Measurements from ENCODE around the gene MICAL2.

MICAL2 gene

DNA sequence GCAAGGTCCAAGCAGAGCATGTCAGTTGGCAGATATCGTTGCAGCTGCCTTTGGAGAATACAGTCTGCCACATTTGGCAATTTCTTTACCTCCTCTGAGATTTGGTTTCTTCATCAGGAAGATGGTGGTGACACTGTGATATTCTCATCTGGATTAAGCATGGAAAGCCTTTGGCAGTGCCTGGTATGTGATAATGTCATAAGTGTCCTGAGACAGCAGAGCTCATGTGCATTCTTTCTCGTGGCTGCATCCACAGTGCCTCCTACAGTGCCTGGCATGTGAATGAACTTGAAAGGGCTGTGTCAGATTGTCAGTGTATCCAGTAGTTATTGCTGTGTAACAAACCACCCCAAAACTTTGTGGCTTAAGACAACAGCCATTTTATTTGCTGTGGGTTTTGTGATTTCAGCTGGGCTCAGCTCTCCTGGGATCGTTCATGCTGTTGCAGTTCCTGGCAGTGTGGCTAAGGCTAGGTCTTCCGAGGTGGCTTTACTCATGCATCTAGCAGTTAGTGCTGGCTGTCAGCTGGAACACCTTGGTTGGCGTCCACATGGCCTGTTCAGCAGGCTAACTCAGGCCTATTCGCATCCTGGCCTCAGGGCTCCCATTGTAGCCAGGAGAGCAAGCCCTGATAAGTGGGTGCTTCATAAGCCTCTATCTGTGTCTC lies 35.7 kb upstream of the MICAL2 start:
- no peak for TF ChIP-seq TAF1 (IDR thresholded peaks at IDR 0.05; ENCODE audit: borderline replicate concordance, insufficient read depth, low read length)

DNA sequence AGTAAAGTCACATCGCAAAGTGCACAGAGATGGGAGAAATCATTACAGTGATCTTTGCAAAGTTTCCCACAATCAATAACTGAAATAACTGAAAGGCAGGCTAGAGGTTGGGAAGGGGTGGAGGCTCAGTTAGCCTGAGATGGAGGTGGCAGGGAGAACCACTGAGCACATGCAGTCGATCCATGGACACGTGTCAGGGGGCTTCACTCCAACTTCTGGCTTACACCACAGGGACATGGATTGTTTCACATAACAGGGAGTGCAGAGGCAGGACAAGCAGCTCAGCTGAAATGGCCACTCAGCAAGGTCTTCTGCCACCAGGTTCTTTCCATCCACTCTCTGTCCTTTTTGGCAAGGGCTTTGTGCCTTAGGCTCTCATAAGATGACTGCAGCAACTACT lies 35.1 kb upstream of the MICAL2 start:
- no peak for TF ChIP-seq FOXP2 (optimal IDR thresholded peaks at IDR 0.05; ENCODE audit: borderline replicate concordance, extremely low read depth, extremely low read length, insufficient read depth)
- no peak for TF ChIP-seq REST (IDR thresholded peaks at IDR 0.05; ENCODE audit: insufficient read depth in 1 of 2, low read depth in 2 of 2, low read length in 2 of 2)
- TF ChIP-seq TAF1 (IDR thresholded peaks at IDR 0.05; ENCODE audit: borderline replicate concordance, insufficient read depth, low read length): no peak
- no peak for TF ChIP-seq POLR2AphosphoS5 (IDR thresholded peaks at IDR 0.05; ENCODE audit: low read depth, low read length)
- no peak for TF ChIP-seq SIN3A (IDR thresholded peaks at IDR 0.05; ENCODE audit: borderline replicate concordance, insufficient read depth, low read length)

- no peak for TF ChIP-seq SIN3A (IDR thresholded peaks at IDR 0.05; ENCODE audit: borderline replicate concordance, insufficient read depth, low read length)
- no peak for TF ChIP-seq TAF1 (IDR thresholded peaks at IDR 0.05; ENCODE audit: borderline replicate concordance, insufficient read depth, low read length)
- TF ChIP-seq FOXP2 (optimal IDR thresholded peaks at IDR 0.05; ENCODE audit: borderline replicate concordance, extremely low read depth, extremely low read length, insufficient read depth): no peak
Measured at GRCh38 chr11:12075822-12076821, 34.3 kb upstream of the MICAL2 start.

DNA sequence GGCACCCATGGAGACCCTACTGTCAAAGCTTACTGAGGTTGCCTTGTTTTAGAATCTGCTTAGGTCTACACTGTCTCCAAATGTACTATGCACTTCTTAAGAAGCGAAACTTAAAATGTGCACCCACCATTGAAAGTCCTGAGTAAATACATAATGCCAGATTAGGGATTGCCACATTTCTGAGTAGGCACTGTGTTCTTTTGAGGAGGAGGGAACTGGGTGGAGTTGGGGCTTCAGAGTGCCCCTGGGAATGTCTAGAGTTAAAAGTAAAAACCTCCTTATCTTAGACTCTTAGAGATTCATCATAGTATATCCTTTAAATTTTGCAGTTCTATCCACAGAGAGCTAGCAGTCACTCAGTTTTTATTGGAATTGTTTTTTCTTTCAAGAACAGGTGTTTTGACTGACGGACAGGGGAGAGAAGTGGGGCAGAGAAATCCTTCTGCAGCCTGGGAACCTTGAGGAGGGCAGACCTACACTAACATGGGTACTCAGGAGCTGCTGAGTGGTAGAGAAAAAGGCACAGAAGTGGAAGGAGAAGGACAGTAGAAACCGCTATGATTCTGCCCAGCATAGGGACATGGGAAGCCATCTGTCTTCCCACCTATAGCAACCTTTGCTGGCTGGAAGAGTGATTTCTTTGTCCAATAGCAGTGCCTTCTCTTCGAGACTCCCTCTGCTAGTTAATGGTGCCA lies 33.4 kb upstream of the MICAL2 start:
- TF ChIP-seq TAF1 (IDR thresholded peaks at IDR 0.05; ENCODE audit: borderline replicate concordance, insufficient read depth, low read length) (no peak), POLR2AphosphoS5 (IDR thresholded peaks at IDR 0.05; ENCODE audit: low read depth, low read length) (no peak), FOXP2 (optimal IDR thresholded peaks at IDR 0.05; ENCODE audit: borderline replicate concordance, extremely low read depth, extremely low read length, insufficient read depth) (no peak), REST (IDR thresholded peaks at IDR 0.05; ENCODE audit: insufficient read depth in 1 of 2, low read depth in 2 of 2, low read length in 2 of 2) (no peak), SIN3A (IDR thresholded peaks at IDR 0.05; ENCODE audit: borderline replicate concordance, insufficient read depth, low read length) (no peak)

DNA sequence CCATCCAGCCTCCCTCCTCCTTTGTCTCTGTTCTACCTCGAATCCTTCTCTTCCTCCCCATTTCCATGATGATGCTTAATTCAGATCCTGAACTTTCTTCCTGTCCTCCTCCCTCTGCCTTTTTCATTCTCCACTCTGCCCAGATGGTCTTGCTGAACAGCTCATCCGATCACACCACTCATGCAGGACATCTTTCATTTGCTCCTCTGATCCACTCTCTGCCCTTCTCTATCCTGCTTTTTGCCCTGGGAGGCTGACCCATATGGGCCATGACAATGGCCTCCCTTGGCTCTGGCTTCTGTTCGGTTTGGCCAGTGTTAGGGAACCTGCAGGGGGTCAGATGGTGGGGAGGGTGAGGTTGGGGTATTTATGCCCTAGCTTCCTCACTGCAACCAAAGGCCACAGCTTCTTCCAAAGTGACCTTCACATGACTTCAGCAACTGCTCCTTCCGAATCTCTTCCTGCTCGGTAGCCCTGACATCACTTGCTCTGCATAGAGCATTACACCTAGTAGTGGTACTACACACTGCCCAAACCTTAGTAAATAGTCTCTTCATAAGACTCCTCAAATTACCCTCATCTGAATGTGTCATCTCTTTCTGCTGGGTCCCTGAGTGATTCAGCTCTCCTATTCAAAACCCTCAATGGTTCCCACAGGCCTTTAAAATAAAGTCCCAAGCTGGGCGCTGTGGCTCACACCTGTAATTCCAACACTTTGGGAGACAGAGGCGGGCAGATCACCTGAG lies 32.7 kb upstream of the MICAL2 start:
- TF ChIP-seq FOXP2 (optimal IDR thresholded peaks at IDR 0.05; ENCODE audit: borderline replicate concordance, extremely low read depth, extremely low read length, insufficient read depth) (no peak), TAF1 (IDR thresholded peaks at IDR 0.05; ENCODE audit: borderline replicate concordance, insufficient read depth, low read length) (no peak), SIN3A (IDR thresholded peaks at IDR 0.05; ENCODE audit: borderline replicate concordance, insufficient read depth, low read length) (no peak), REST (IDR thresholded peaks at IDR 0.05; ENCODE audit: insufficient read depth in 1 of 2, low read depth in 2 of 2, low read length in 2 of 2) (no peak), POLR2AphosphoS5 (IDR thresholded peaks at IDR 0.05; ENCODE audit: low read depth, low read length) (no peak)

Measured in PFSK-1 (cell line).